Vagina (tissue), 2 donors: ENCODE results near the gene TMEM144. TPM values are rescaled to one million over a fixed set of nuclear protein-coding genes. Genes with fewer than 3 reads are reported as not detected.

Source experiments
- DNase-seq, 2 donors: peaks; one replicate each; pipeline ENCODE4 v3.0.0-alpha.2; 2017; ENCODE audit errors: extremely low spot score in 2 of 2
- H3K27ac ChIP-seq: fragments of 200-600 bp; sonication (generic); one replicate; pipeline ENCODE4 v1.5.1; 2019
- H3K27me3 ChIP-seq: fragments of 200-600 bp; sonication (generic); one replicate; pipeline ENCODE4 v1.5.1; 2019
- H3K36me3 ChIP-seq, 2 donors: fragments of 200-600 bp; sonication (generic); one replicate each; pipeline ENCODE4 v1.5.1; 2017 to 2019
- H3K4me1 ChIP-seq: fragments of 200-600 bp; sonication (generic); one replicate; pipeline ENCODE4 v1.5.1; 2019
- H3K4me3 ChIP-seq, 2 donors: fragments of 200-600 bp; sonication (generic); 1 replicate in 1 of 2; 2 replicates in 1 of 2; pipeline ENCODE4 v1.5.1; 2016 to 2019
- H3K9me3 ChIP-seq: fragments of 200-600 bp; sonication (generic); one replicate; pipeline ENCODE4 v1.5.1; 2019
- POLR2A ChIP-seq, 2 donors: fragments of 450-650 bp; IDR thresholded peaks; one replicate each; pipeline ENCODE4 v1.6.1; 2017; ENCODE audit warnings: antibody characterized with exemption in 2 of 2, mild to moderate bottlenecking in 2 of 2, moderate library complexity in 2 of 2
- POLR2AphosphoS5 ChIP-seq, 2 donors: sonication (generic); formaldehyde crosslinking; IDR thresholded peaks; one replicate each; pipeline ENCODE4 v1.9.0; 2017; ENCODE audit warnings: antibody characterized with exemption in 2 of 2, mild to moderate bottlenecking in 2 of 2, low read depth in 1 of 2; ENCODE audit not compliant: insufficient read depth in 1 of 2
- intact Hi-C: fragments of 100-400 bp; cut with DNase I; formaldehyde crosslinking; loops from one replicate; pipeline ENCODE4 v1.15.1; 2023
- total RNA-seq: library from RNA; depleted of rRNA; stranded (reverse); fragments of >200 nt; gene quantifications from one replicate; pipeline ENCODE4 v1.2.3, GENCODE V29; 2016
- TF ChIP-seq, protein P1 (sequence below), 3 experiments: fragments of 450-650 bp in 2 of 3; fragments of 200-600 bp in 1 of 3; sonication (generic) in 1 of 3; IDR thresholded peaks; one replicate each; pipeline ENCODE4 v1.5.1; 2017 to 2019; ENCODE audit warnings: antibody characterized with exemption in 3 of 3, mild to moderate bottlenecking in 2 of 3, moderate library complexity in 2 of 3

Gene TMEM144
- total RNA-seq, 1 donor from 2014 or later = 5.6 TPM

DNA sequence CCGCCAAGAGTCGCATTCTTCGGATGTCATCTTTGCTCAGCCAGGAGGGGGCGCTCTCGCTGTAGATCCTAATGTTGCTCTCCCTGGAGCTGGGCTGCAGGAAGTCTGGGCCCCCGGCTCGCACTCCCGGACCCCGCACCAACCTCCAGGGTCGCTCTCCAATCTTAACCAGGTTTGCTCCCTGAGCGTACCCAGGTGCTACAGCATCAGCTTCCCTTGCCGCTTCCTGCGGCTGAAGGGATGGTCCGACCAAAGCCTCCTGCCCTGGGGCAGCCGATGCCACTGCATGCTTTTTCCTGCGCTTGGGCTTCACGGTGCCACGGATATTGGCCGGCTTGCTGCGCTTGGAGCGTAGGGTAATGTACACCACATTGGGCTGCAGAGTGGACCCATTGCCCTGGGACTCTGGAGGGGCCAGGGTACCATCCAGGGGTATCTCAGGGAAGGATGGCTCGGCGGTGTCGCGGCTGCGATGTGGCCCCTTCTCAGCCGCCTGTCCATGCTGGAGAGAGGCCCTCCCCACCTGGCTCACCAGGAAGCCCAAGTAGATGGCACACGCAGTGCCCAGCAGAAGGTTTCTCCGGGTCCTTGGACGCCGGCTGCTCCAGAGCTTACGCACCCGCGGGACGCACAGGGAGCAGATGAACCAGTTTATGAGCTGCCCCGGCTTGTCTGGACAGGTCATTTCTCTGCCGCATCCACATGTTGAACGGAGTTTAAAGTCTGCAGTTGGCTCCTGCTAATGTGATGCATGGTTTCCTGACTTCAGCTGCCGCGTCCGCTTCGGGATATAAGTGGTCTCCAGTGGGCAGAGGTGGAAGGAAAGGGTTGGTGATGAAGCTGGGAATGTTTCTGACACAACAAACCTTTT lies 39.4 kb upstream of the TMEM144 start:
- DNase-seq = no peak
- no peaks in the 10 kb centered on the region for H3K9me3 ChIP-seq
- intact Hi-C loops = loop anchor here (5.0 kb wide), 1 partner anchor 179 kb away; no protein-coding TSS in a partner anchor
- peak overlapping the region; percentile 49 to 52 for H3K4me3 ChIP-seq
- no peaks in the 10 kb centered on the region for H3K27me3 ChIP-seq
- TF ChIP-seq POLR2AphosphoS5 (IDR thresholded peaks at IDR 0.05; ENCODE audit: insufficient read depth in 1 of 2, low read depth in 1 of 2) = peak in 1 of 2 donors; percentile 51
- TF ChIP-seq, protein P1, sequence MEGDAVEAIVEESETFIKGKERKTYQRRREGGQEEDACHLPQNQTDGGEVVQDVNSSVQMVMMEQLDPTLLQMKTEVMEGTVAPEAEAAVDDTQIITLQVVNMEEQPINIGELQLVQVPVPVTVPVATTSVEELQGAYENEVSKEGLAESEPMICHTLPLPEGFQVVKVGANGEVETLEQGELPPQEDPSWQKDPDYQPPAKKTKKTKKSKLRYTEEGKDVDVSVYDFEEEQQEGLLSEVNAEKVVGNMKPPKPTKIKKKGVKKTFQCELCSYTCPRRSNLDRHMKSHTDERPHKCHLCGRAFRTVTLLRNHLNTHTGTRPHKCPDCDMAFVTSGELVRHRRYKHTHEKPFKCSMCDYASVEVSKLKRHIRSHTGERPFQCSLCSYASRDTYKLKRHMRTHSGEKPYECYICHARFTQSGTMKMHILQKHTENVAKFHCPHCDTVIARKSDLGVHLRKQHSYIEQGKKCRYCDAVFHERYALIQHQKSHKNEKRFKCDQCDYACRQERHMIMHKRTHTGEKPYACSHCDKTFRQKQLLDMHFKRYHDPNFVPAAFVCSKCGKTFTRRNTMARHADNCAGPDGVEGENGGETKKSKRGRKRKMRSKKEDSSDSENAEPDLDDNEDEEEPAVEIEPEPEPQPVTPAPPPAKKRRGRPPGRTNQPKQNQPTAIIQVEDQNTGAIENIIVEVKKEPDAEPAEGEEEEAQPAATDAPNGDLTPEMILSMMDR (IDR thresholded peaks at IDR 0.05) = peak in 2 of 3 experiments; percentile 4 to 60
- TF ChIP-seq POLR2A (IDR thresholded peaks at IDR 0.05) = no peak
- peak overlapping the region; percentile 77 for H3K27ac ChIP-seq
- H3K36me3 ChIP-seq = no peaks in the 10 kb centered on the region
- H3K4me1 ChIP-seq = peaks cover 48% of the 10 kb centered on the region

DNA sequence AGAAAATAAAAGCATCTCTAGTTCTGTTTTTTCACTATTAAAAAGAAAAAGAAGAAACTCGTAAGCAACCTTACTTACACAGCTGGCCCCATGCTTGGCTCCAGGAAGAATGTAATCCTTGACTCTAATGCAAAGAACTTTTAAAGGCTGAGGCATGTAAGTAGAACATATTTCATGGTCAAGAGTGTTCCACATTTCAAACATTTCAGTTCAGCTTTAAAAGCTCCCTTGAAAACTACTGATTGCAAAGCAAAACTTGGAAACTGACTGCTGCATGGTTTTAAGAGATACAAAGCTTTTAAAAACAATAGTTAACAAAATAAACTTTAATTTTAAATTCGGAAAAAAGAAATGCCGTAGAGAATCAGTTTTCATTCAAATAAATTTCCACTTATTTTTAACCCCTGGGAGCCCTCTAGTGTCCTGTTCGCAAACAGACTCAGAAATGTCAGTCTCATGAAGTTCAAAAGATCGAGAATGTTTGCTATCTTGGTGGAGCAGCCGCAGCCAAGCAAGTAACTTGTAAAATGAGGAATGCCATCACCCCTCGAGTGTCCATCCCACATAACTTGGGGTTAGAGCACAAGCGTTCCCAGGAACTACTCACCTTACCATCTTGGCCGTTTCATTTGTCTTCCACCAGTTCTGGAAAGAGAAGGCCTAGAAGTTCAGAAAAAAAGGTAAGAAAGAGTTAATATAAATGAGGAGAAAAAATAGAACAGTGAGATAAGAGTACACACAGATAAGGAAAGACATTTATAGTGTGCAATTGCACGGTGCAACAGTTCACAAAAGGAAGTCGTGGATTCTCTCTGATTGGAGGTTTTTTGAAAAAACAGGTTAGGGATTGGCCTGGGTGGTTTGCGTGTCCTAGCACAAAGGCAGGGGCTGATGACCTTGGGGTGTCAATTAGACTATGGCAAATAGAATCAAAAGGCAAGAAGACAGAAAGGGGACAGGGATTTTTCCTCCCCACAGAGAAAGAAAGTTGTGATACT lies 37.7 kb upstream of the TMEM144 start, which contains the start of gene GASK1B:
GASK1B (minus strand) TSS at position 765 of the 998 bp plus-strand sequence. CDS start 1,650 bp downstream, outside the sequence.
- intact Hi-C loops = loop anchor here (5.0 kb wide), 1 partner anchor 180 kb away; no protein-coding TSS in a partner anchor
- H3K4me1 ChIP-seq = peaks cover 37% of the 10 kb centered on the region
- TF ChIP-seq POLR2AphosphoS5 (IDR thresholded peaks at IDR 0.05; ENCODE audit: insufficient read depth in 1 of 2, low read depth in 1 of 2) (peak in 1 of 2 donors; percentile 37), POLR2A (IDR thresholded peaks at IDR 0.05) (no peak)
- TF ChIP-seq, protein P1 (IDR thresholded peaks at IDR 0.05) = peak in 2 of 3 experiments; percentile 40 to 68
- no peaks in the 10 kb centered on the region for H3K9me3 ChIP-seq
- no peaks in the 10 kb centered on the region for H3K27me3 ChIP-seq
- peak within 1 kb of the TSS; percentile 77 for H3K27ac ChIP-seq
- H3K4me3 ChIP-seq = peak within 1 kb of the TSS; percentile 36 to 49
- H3K36me3 ChIP-seq = no peaks in the 10 kb centered on the region
- DNase-seq = no peak

DNA sequence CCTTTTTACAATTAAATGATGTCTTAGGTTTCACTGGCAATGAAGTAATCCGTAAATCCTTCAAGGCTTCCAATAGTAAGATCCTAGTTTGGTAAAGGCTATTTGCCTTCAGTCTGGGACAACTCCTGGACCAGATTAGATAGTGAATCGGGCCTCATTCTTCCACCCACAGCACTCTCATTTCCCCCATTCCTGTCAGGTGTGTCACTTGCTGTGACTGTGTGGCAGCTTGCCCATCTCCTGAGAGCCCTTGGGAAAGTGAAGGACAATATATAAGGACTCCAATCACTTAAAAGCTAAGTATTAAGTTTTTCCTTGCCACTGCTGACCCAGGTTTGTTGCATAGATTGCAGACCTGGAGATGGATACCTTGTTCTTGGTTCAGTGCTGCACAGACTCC lies 34.2 kb upstream of the TMEM144 start:
- H3K4me1 ChIP-seq = peaks cover 21% of the 10 kb centered on the region

GRCh38 chr4:158176776-158177175 lies 33.5 kb upstream of the TMEM144 start:
- H3K4me3 ChIP-seq = no peak overlapping the region
- H3K36me3 ChIP-seq = no peaks in the 10 kb centered on the region
- no peaks in the 10 kb centered on the region for H3K9me3 ChIP-seq
- no peak for DNase-seq
- H3K4me1 ChIP-seq = peaks cover 19% of the 10 kb centered on the region
- H3K27ac ChIP-seq = no peak overlapping the region
- intact Hi-C loops = no loop called here
- no peak for TF ChIP-seq POLR2AphosphoS5 (IDR thresholded peaks at IDR 0.05; ENCODE audit: insufficient read depth in 1 of 2, low read depth in 1 of 2)
- TF ChIP-seq, protein P1 (IDR thresholded peaks at IDR 0.05) = no peak
- TF ChIP-seq POLR2A (IDR thresholded peaks at IDR 0.05) = no peak
- H3K27me3 ChIP-seq = no peaks in the 10 kb centered on the region

More for the DNA sequence above, 34.2 kb upstream of the TMEM144 start:
- no peak overlapping the region for H3K27ac ChIP-seq
- H3K36me3 ChIP-seq = no peaks in the 10 kb centered on the region
- H3K9me3 ChIP-seq = no peaks in the 10 kb centered on the region
- no peaks in the 10 kb centered on the region for H3K27me3 ChIP-seq
- DNase-seq = no peak
- no peak overlapping the region for H3K4me3 ChIP-seq
- TF ChIP-seq, protein P1 (IDR thresholded peaks at IDR 0.05) = no peak
- TF ChIP-seq POLR2AphosphoS5 (IDR thresholded peaks at IDR 0.05; ENCODE audit: insufficient read depth in 1 of 2, low read depth in 1 of 2) = no peak
- intact Hi-C loops = no loop called here
